Gastrocnemius medialis (tissue), 4 donors: ENCODE data around the gene HIP1R.

Experiments used
- CTCF ChIP-seq, 5 experiments: fragments of 450-650 bp in 3 of 5; fragments of 200-600 bp in 2 of 5; sonication (generic) in 2 of 5; IDR thresholded peaks in 4 of 5; conservative IDR thresholded peaks in 1 of 5; 1 replicate in 4 of 5; 2 replicates in 1 of 5; pipeline ENCODE4 v1.5.1; 2016 to 2019; ENCODE audit warnings: antibody characterized with exemption in 5 of 5, mild to moderate bottlenecking in 3 of 5, moderate library complexity in 3 of 5
- POLR2A ChIP-seq, 2 donors: fragments of 450-650 bp; IDR thresholded peaks; one replicate each; pipeline ENCODE4 v1.6.1; 2017; ENCODE audit warnings: antibody characterized with exemption in 2 of 2, mild to moderate bottlenecking in 2 of 2, moderate library complexity in 2 of 2

- TF ChIP-seq CTCF (IDR thresholded peaks at IDR 0.05 in 4 of 5, conservative IDR thresholded peaks at IDR 0.05 in 1 of 5) = no peak
- TF ChIP-seq POLR2A (IDR thresholded peaks at IDR 0.05) = no peak
These were observed 1.0 kb downstream of the HIP1R start for GRCh38 chr12:122836027-122836921.
